ENCODE results near the gene ZBTB45. TPM values are rescaled to one million over a fixed set of nuclear protein-coding genes. Genes with fewer than 3 reads are reported as not detected.

ZBTB45 gene
- total RNA-seq, 1 experiment from 2014 or later: 19.7 TPM

GRCh38 chr19:58552655-58553054 is 33.0 kb upstream of the ZBTB45 start:
- H3K4me3 Mint-ChIP-seq: no peak overlapping the region
- no peak overlapping the region for H3K27ac Mint-ChIP-seq
- no peaks in the 10 kb centered on the region for H3K9me3 Mint-ChIP-seq
- DNase-seq (ENCODE audit: low spot score): no peak
- H3K36me3 Mint-ChIP-seq: peaks cover 66% of the 10 kb centered on the region
- peaks cover 30% of the 10 kb centered on the region for H3K4me1 Mint-ChIP-seq
- TF ChIP-seq, protein P1, sequence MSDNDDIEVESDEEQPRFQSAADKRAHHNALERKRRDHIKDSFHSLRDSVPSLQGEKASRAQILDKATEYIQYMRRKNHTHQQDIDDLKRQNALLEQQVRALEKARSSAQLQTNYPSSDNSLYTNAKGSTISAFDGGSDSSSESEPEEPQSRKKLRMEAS (CRISPR knock-in tag; IDR thresholded peaks at IDR 0.05): no peak
- TF ChIP-seq, protein P2, sequence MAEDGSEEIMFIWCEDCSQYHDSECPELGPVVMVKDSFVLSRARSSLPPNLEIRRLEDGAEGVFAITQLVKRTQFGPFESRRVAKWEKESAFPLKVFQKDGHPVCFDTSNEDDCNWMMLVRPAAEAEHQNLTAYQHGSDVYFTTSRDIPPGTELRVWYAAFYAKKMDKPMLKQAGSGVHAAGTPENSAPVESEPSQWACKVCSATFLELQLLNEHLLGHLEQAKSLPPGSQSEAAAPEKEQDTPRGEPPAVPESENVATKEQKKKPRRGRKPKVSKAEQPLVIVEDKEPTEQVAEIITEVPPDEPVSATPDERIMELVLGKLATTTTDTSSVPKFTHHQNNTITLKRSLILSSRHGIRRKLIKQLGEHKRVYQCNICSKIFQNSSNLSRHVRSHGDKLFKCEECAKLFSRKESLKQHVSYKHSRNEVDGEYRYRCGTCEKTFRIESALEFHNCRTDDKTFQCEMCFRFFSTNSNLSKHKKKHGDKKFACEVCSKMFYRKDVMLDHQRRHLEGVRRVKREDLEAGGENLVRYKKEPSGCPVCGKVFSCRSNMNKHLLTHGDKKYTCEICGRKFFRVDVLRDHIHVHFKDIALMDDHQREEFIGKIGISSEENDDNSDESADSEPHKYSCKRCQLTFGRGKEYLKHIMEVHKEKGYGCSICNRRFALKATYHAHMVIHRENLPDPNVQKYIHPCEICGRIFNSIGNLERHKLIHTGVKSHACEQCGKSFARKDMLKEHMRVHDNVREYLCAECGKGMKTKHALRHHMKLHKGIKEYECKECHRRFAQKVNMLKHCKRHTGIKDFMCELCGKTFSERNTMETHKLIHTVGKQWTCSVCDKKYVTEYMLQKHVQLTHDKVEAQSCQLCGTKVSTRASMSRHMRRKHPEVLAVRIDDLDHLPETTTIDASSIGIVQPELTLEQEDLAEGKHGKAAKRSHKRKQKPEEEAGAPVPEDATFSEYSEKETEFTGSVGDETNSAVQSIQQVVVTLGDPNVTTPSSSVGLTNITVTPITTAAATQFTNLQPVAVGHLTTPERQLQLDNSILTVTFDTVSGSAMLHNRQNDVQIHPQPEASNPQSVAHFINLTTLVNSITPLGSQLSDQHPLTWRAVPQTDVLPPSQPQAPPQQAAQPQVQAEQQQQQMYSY (CRISPR knock-in tag; IDR thresholded peaks at IDR 0.05): no peak
- TF ChIP-seq USF2 (CRISPR knock-in tag; IDR thresholded peaks at IDR 0.05): no peak
- ChIA-PET POLR2A (interaction anchor here (3.2 to 3.8 kb wide), 2 partner anchors 8 to 33 kb away, joined by 30 to 34 read pairs; partner anchors contain the start of genes TRIM28 and ZBTB45), CTCF (interaction anchor here (2.9 to 3.4 kb wide), 2 partner anchors 33 to 39 kb away, joined by 28 to 38 read pairs; partner anchors contain the start of gene ZBTB45)
- no peak for ATAC-seq
- H3K27me3 Mint-ChIP-seq (ENCODE audit: low read depth): no peaks in the 10 kb centered on the region; the same call in 1 of the 2 replicates

DNA sequence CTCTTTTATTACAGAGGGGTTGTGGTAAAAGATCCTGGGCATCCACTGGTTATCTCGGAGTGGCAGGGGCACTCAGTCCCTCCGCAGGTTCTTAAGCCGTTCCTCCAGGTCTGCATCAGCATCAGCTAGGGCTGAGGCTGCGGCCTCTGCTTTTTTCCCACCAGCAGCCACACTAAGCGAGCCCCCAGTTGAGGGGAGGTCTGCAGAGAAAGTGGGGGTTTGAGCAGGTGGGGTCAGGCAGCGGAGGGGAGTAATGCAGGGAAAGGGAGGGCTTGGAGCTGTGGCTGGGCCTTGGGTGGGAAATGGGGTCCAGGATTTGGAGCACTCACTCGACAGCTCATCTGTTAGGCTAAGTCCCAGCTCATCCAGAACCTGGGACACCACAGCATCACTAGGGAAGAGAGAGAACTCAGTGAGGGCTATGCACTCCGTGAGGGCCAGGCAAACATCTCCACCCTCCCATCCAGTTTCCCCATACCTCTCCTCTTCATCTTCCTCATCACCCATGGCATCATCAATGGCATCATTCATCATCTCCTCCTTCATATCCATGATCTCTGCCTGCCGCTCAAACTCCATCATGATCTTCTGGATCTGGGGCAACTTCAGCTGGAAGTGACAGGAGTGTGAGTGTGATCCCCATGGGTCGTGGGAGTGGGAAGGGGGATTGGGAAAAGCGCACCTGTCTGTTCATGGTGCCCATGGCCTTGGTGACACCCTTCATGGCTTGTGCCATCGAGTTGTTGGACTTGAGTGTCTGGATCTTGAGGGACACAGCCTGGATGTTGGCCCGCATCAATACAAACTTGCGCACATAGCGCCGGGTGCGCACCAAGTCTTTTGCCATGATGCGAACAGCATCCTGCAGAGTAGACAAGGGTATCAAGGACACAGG is 32.2 kb upstream of the ZBTB45 start:
- ATAC-seq: no peak
- Mint-ChIP-seq H3K36me3 (peaks cover 70% of the 10 kb centered on the region), H3K4me3 (no peak overlapping the region), H3K27me3 (ENCODE audit: low read depth) (no peaks in the 10 kb centered on the region; the same call in 1 of the 2 replicates), H3K9me3 (no peaks in the 10 kb centered on the region), H3K27ac (no peak overlapping the region), H3K4me1 (peaks cover 23% of the 10 kb centered on the region)
- ChIA-PET CTCF (interaction anchor here (1.4 kb wide), 1 partner anchor 32 kb away, joined by 9 read pairs; the partner anchor contains the start of gene ZBTB45), POLR2A (interaction anchor here (1.4 to 3.8 kb wide), 2 partner anchors 7 to 11 kb away, joined by 4 to 30 read pairs; partner anchors contain the start of gene TRIM28)
- TF ChIP-seq AR (CRISPR knock-in tag; IDR thresholded peaks at IDR 0.05) (0 out of 2 replicates have a peak, but pooled peaks have one; percentile 46), ETV6 (CRISPR knock-in tag; IDR thresholded peaks at IDR 0.05) (no peak), JAZF1 (CRISPR knock-in tag; IDR thresholded peaks at IDR 0.05) (no peak), PRRX2 (CRISPR knock-in tag; IDR thresholded peaks at IDR 0.05) (0 out of 2 replicates have a peak, but pooled peaks have one; percentile 34), NR2C2 (CRISPR knock-in tag; IDR thresholded peaks at IDR 0.05) (no peak), TCF7 (CRISPR knock-in tag; IDR thresholded peaks at IDR 0.05; ENCODE audit: low read depth) (no peak)
- DNase-seq (ENCODE audit: low spot score): no peak

DNA sequence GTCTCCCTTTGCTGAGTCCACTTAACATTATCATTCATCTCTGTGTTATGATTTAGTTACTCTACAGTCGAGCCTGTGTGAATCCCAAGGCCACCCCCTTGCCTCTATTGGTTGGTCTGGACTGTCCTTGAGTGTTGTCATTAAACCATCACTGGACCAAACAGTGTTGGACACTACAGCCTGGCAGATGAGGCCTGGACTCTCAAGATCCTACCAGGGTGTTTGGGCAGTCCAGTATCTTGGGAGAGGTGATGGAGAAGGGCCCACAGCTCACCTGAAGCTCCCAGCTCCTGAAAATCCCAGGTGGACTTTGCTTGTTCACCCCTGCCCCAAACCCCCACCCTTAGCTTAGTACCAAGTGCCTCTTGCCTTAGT is 31.5 kb upstream of the ZBTB45 start:
- no peaks in the 10 kb centered on the region for H3K9me3 Mint-ChIP-seq
- H3K36me3 Mint-ChIP-seq: peaks cover 70% of the 10 kb centered on the region
- DNase-seq (ENCODE audit: low spot score) (no peak), ATAC-seq (no peak)
- H3K4me3 Mint-ChIP-seq: no peak overlapping the region
- H3K27ac Mint-ChIP-seq: no peak overlapping the region
- ChIA-PET POLR2A (interaction anchor here (1.4 kb wide), 1 partner anchor 11 kb away, joined by 4 read pairs; no protein-coding TSS in a partner anchor), CTCF (interaction anchor here (1.4 kb wide), 1 partner anchor 31 kb away, joined by 9 read pairs; the partner anchor contains the start of gene ZBTB45)
- no peaks in the 10 kb centered on the region; the same call in 1 of the 2 replicates for H3K27me3 Mint-ChIP-seq (ENCODE audit: low read depth)
- peaks cover 23% of the 10 kb centered on the region for H3K4me1 Mint-ChIP-seq
- no peak for TF ChIP-seq SOX15 (CRISPR knock-in tag; IDR thresholded peaks at IDR 0.05)
- TF ChIP-seq, protein P3, sequence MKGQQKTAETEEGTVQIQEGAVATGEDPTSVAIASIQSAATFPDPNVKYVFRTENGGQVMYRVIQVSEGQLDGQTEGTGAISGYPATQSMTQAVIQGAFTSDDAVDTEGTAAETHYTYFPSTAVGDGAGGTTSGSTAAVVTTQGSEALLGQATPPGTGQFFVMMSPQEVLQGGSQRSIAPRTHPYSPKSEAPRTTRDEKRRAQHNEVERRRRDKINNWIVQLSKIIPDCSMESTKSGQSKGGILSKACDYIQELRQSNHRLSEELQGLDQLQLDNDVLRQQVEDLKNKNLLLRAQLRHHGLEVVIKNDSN (CRISPR knock-in tag; IDR thresholded peaks at IDR 0.05): no peak
- TF ChIP-seq ZNF671 (CRISPR knock-in tag; IDR thresholded peaks at IDR 0.05): no peak
- TF ChIP-seq HMGXB4 (CRISPR knock-in tag; IDR thresholded peaks at IDR 0.05): no peak
- TF ChIP-seq, protein P1 (CRISPR knock-in tag; IDR thresholded peaks at IDR 0.05): no peak
- TF ChIP-seq, protein P2 (CRISPR knock-in tag; IDR thresholded peaks at IDR 0.05): no peak
- no peak for TF ChIP-seq NR3C1 (CRISPR knock-in tag; conservative IDR thresholded peaks at IDR 0.05; ENCODE audit: low read depth)

All from WTC11 (cell line).